HG03135 (cell line): Measurements from ENCODE around the gene GALNT2.

Experiments
- ATAC-seq: cut with Tn5 transposase; IDR thresholded peaks from one replicate; pipeline ENCODE4 v1.9.1; 2021; ENCODE audit warnings: mild to moderate bottlenecking, moderate library complexity; ENCODE audit not compliant: unreplicated experiment

The GALNT2 gene

GRCh38 chr1:230249695-230250480 is 182.8 kb downstream of the GALNT2 start:
- ATAC-seq = no peak

DNA sequence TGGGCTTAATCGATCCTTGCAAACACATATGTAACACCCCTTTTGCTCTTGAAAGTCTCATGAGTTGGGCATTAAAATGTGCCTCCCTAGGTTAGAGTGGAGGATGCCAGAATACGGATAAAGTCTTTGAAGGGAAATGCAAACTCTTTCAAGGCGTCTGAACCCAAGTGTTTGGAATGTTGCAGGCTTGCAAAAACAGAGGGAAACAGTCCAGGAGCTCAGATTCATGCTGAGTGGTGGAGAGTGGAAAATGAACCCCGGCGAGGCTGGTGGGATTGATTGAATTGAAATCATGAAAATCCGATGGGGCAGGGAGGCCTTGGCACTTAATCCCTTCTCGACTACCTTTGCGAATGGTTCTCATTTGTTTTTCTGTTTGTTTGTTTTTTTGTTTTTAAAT is 183.6 kb downstream of the GALNT2 start:
- no peak for ATAC-seq

- ATAC-seq = no peak
Measured at GRCh38 chr1:230251644-230252191, 184.7 kb downstream of the GALNT2 start.

DNA sequence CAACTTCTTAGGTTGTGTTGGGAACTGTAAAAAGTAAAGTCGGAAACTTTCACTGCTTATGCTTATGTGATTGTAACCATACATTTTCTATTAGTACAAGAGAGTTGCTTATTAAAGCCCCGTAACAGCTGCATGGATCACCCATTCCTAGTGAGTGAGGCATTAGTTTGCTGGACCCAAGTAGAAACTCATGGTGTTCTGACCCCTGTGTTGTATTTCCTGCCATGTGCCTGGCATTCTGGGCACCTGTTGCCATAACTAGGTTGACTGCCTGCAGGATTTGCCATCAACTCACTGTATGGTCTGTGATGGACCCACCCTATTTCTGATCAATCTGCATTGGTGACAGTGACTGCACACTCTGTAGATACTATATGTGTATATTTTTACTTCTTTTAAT is 186.1 kb downstream of the GALNT2 start:
- ATAC-seq = no peak

DNA sequence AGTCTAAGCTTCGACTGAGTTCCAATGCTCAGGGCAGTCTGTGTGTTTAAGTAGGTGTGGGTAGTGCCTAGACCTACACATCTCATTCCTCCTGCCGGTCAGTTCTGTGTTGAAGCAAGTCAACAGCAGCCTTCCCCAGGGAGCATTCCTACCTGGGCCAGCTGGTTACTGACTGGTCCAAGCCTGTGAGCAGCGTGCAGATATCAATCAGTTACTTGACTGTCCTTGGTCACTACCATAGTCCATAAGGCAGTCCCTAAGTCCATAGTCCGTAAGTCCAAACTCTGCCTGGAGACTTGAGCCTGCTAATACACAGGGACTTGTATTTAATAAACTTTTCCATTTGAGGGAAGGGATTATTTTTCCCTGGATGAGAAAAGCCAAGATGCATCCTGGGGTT is 187.2 kb downstream of the GALNT2 start:
- ATAC-seq = no peak

GRCh38 chr1:230255116-230255515 is 188.1 kb downstream of the GALNT2 start:
- no peak for ATAC-seq

- ATAC-seq = no peak
Measured at GRCh38 chr1:230255991-230256390, 189.0 kb downstream of the GALNT2 start.

GRCh38 chr1:230256896-230257295 is 189.9 kb downstream of the GALNT2 start:
- ATAC-seq = no peak

- ATAC-seq = no peak
Measured at GRCh38 chr1:230259621-230260020, 192.6 kb downstream of the GALNT2 start.

DNA sequence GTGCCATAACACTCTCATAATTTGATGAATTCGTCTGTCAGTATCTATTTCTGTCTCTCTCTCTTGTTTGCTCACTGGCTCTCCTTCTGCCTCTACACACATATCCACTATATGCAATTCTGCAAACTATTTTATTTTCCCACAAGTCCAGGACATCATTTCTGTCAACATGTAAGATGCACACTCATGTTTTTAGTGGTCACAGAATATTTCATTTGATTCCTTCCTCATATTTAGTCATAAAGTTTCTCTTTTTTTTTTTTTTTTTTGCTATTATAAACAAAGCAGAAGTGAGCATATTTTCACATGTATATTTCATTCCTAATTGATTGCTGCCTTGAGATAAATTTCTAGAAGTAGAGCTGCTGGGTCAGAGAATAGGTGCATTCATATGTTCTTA is 193.8 kb downstream of the GALNT2 start:
- ATAC-seq = no peak

DNA sequence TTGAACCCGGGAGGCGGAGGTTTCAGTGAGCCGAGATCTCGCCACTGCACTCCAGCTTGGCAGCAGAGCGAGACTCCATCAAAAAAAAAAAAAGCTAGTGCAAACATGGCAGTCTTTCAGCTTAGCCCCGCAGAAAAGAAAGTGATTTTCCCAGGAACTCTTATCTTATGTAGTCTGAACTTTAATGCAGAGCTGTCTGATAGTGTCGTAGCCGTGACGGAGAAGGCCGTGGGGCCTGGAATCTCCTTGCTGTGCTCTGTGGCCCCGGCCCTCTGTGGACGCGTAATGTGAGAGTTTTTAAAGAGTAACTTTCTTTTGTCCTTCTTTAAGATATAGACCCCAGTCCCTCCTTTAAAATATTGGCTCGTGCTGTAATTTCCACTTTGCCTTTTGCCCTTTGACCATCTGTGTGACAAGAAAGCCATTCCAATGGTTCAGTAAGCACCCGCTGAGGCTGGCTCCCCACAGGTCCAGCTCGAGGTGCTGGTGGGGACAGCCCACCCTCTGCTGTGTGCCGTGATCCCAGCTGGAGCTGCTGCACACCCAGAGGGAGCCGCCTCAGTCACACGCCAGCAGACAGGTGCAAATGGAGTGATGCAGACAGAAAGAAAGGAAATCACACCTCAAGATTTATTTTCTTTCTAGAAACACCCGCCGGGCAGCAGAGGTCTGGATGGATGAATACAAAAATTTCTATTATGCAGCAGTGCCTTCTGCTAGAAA is 195.1 kb downstream of the GALNT2 start:
- no peak for ATAC-seq

DNA sequence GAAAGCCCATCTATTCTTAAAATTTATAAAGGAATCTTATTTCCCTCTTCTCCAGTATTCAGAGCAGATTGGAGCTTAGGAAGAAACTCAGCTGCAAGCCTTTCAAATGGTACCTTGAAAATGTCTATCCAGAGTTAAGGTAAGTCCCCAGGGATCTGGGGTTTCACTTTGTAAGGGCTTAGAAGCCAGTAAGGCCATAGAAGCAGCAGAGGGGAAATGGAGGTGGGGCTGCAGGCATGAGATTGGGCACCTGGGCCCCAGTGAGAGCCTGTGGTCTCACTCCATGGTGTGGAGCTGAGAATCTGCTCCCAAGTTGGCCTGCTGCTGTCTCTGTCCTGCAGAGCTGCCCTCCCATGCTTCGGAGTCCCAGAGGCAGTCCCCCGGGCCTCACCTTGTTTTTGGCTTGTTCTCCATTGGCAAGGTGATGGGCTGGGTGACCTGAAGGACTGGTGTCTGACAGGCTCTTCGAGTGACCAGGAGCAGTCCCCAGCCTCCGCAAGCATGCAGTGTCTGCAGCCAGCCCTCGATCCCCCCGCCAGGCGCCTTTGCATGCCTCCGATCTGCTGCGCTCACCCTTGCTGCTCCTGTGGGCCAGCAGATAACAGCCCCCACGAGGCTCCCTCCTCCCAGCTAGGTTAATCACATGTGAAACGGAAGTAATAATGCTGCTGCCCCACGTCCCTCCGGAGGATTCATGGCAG is 196.0 kb downstream of the GALNT2 start:
- ATAC-seq = no peak

DNA sequence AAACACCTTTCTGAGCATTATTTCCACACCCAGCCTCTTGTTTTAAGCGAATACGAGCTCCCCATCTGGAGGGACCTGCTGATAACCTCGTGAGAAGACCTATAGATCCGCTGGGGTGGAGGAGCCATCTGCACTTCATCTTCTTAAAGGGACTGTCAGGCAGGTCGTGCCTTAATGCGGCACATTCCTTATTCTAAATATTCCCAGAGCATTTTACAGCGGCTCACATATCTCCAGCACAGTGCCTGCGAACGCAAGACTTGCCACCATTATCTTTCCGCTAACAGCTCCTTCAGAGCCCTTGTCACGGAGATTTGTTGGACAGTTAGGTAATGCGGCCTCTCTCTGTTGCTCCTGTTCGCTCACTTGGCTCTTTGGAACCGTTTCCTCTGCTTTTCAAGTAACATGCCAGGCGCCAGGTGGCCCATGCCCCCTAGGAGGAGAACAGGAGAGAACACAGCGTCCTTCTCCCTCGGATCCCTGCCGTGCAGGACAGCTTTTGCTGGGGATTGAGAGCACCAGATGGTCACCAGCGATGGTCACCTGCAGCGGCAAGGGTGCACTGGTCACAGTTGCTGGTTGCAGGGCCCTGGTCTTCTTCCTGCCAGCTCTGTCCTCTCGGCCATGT is 196.6 kb downstream of the GALNT2 start:
- ATAC-seq = no peak

- no peak for ATAC-seq
Measured at GRCh38 chr1:230264342-230264741, 197.3 kb downstream of the GALNT2 start.

DNA sequence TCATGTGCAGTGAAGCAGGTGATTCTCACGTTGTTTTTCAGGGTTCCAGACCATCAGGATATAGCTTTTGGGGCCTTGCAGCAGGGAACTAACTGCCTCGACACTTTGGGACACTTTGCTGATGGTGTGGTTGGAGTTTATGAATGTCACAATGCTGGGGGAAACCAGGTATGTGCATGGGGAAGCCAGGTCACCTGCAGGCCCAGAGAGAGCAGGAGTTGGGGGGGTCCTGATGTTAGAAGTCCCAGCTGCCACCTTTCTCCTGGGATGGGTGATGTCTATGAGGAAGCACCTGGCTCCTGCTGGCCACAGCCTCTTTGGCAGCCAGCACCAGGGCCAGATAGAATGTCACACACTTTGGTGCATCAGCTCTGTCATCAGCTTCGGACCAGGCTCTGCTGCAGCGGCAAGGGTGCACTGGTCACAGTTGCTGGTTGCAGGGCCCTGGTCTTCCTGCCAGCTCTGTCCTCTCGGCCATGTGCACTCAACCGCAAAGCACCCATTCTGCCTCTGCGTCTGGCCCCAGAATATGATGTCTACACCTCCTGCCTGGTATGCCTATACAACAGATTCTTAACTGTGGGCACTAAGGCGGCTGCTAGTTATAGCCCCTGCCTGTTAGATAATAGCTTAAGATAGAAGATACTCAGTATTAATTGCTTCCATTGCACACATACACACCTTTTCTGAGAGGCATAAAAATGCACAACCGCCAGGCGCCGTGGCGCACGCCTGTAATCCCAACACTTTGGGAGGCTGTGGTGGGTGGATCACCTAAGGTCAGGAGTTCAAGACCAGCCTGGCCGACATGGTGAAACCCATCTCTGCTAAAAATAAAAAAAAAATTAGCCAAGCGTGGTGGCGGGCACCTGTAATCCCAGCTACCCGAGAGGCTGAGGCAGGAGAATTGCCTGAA is 198.4 kb downstream of the GALNT2 start:
- ATAC-seq = no peak

DNA sequence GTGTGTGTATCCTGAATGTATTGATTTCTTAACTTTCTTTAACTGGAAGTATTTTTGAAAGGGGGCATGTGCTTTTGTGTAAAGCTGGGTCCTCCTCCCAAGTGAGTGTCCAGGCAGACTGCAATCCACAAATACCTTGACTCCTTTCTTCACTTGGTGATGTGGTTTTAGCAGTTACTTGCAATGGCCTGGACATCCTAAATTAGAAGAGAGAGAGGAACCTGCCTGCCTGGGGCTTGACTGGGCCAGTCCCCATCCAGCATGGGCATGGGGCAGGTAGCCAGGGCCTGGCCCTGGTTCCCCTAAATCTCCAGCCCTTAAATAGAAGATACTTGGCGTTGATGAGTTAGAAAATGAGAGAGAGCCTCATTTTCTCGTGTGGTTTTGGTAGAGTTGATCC is 199.4 kb downstream of the GALNT2 start:
- no peak for ATAC-seq

DNA sequence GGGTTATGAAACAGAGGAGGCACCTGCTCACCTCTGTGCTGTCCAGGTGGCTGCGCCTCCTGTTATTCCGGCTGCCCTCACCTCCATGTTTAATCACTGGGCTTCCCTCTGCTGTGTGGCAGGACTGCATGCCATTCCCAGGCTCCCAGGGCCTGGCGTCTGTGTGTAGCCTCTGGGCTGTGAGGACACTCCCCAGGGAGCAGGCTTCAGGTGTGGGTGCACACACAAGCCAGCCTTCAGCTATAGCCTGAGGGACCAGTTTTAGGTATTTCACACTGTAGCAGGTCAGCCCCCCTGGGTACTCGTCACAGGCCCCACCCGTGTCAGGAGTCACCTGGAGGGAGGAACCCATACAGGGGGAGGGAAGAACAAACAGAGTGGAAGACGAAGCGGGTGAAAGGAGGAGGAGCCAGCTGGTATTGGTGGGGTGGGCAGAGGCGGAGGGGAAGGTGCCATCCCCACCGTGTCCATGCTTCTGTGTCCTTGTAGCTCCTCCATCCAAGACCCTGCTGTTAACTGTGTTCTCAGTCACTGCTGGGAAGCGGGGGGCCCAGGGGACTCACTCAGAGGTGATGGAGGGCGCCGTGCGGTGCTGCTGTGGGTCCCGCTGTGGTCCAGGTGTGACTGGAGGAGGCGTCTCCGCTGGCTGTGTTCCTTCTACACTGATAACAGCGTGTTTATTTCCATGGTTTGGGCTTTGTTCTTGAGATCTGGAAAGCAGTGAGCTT is 200.5 kb downstream of the GALNT2 start:
- no peak for ATAC-seq

- ATAC-seq = no peak
Measured at GRCh38 chr1:230268371-230269170, 201.5 kb downstream of the GALNT2 start.

DNA sequence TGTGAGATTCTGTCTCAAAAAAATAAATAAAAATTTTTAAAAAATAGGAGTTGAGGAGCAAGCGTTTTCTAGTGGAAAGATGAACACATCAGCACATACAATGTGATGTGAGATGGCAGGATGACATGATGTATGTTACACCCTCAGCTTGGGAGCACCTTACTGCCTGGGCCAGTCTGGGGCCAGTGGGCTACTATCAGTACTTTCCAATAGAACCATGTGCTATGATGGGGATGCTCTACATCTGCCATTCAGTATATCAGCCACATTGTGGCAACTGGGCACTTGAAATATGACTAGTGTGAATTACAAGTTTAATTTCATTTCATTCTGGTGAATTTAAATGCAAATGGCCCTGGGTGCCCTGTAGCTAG is 203.1 kb downstream of the GALNT2 start:
- peak; percentile 4 for ATAC-seq
